SK-N-SH treated with all-trans-retinoic acid at 6 μM for 48 hours (cell line): Measurements from ENCODE around the gene GARNL3.

Source experiments
- ESRRG ChIP-seq: fragments of 250-450 bp; sonication (Bioruptor Pico); IDR thresholded peaks from 2 replicates; pipeline ENCODE4 v1.6.1; 2021; ENCODE audit warnings: mild to moderate bottlenecking
- POU6F1 ChIP-seq: fragments of 250-450 bp; sonication (Bioruptor Pico); IDR thresholded peaks from 2 replicates; pipeline ENCODE4 v1.8.0; 2021; ENCODE audit warnings: low read depth, mild to moderate bottlenecking, moderate library complexity, borderline replicate concordance
- PPARA ChIP-seq: fragments of 250-450 bp; sonication (Bioruptor Pico); IDR thresholded peaks from 2 replicates; pipeline ENCODE4 v1.5.0; 2020; ENCODE audit warnings: mild to moderate bottlenecking, borderline replicate concordance
- RARB ChIP-seq: fragments of 250-450 bp; sonication (Bioruptor Pico); IDR thresholded peaks from 2 replicates; pipeline ENCODE4 v1.8.0; 2021; ENCODE audit warnings: mild to moderate bottlenecking, moderate library complexity
- ZFP30 ChIP-seq: fragments of 450-650 bp; formaldehyde crosslinking; IDR thresholded peaks from 2 replicates; pipeline ENCODE4 v1.5.0; 2022; ENCODE audit warnings: mild to moderate bottlenecking, moderate library complexity
- ZNF565 ChIP-seq: fragments of 450-650 bp; formaldehyde crosslinking; conservative IDR thresholded peaks from 2 replicates; pipeline ENCODE4 v1.5.0; 2020; ENCODE audit warnings: low read depth, mild to moderate bottlenecking, moderate library complexity
- ZNF70 ChIP-seq: fragments of 450-650 bp; formaldehyde crosslinking; IDR thresholded peaks from 2 replicates; pipeline ENCODE4 v1.5.0; 2020; ENCODE audit warnings: mild to moderate bottlenecking, moderate library complexity

GRCh38 chr9:127316586-127317323 lies 52.2 kb downstream of the GARNL3 start:
- TF ChIP-seq ZNF70 (CRISPR knock-in tag) (no peak), PPARA (CRISPR knock-in tag) (no peak), ESRRG (no peak), ZFP30 (CRISPR knock-in tag) (no peak), POU6F1 (CRISPR knock-in tag) (no peak), ZNF565 (CRISPR knock-in tag) (no peak), RARB (no peak)
